Karpas-422 (cell line): ENCODE results near the gene SUGP2. TPM values are rescaled to one million over a fixed set of nuclear protein-coding genes. Genes with fewer than 3 reads are reported as not detected.

Source experiments
- DNase-seq: peaks from one replicate; pipeline ENCODE4 v3.0.0-alpha.2; 2015
- H2AFZ ChIP-seq: fragments of 200-600 bp; sonication (generic); 2 replicates; pipeline ENCODE4 v1.6.1; 2014; ENCODE audit warnings: antibody characterized with exemption, low read length, mixed read lengths
- H3K27ac ChIP-seq: fragments of 200-600 bp; sonication (generic); 2 replicates; pipeline ENCODE4 v1.5.1; 2014; ENCODE audit warnings: mild to moderate bottlenecking, low read length, moderate library complexity
- H3K27me3 ChIP-seq: fragments of 200-600 bp; sonication (generic); 2 replicates; pipeline ENCODE4 v1.6.1; 2014; ENCODE audit warnings: low read length, mixed read lengths
- H3K36me3 ChIP-seq: fragments of 200-600 bp; sonication (generic); 2 replicates; pipeline ENCODE4 v1.6.1; 2014; ENCODE audit warnings: low read length, mixed read lengths; ENCODE audit not compliant: insufficient read depth
- H3K4me1 ChIP-seq: fragments of 200-600 bp; sonication (generic); 2 replicates; pipeline ENCODE4 v1.6.1; 2014; ENCODE audit warnings: mild to moderate bottlenecking, low read length, mixed read lengths
- H3K4me2 ChIP-seq: fragments of 200-600 bp; sonication (generic); 2 replicates; pipeline ENCODE4 v1.6.1; 2014; ENCODE audit warnings: low read length, low read depth, mild to moderate bottlenecking; ENCODE audit not compliant: poor library complexity, severe bottlenecking
- H3K4me3 ChIP-seq: fragments of 200-600 bp; sonication (generic); 2 replicates; pipeline ENCODE4 v1.5.1; 2014; ENCODE audit warnings: mild to moderate bottlenecking, antibody characterized with exemption, low read length, mixed read lengths
- H3K79me2 ChIP-seq: fragments of 200-600 bp; sonication (generic); 2 replicates; pipeline ENCODE4 v1.6.1; 2014; ENCODE audit warnings: mild to moderate bottlenecking, low read length, mixed read lengths
- H3K9ac ChIP-seq: fragments of 200-600 bp; sonication (generic); 2 replicates; pipeline ENCODE4 v1.6.0; 2014; ENCODE audit warnings: low read length
- H3K9me2 ChIP-seq: fragments of 200-600 bp; sonication (generic), shearing (Covaris generic); replicated peaks from 2 replicates; pipeline ENCODE4 v1.6.0; 2014; ENCODE audit warnings: mild to moderate bottlenecking, low read length, moderate library complexity; ENCODE audit not compliant: insufficient read depth
- H3K9me3 ChIP-seq: fragments of 300-700, 200-600 bp; sonication (generic); 2 replicates; pipeline ENCODE4 v1.6.1; 2014; ENCODE audit warnings: low read length, mixed read lengths
- H4K20me1 ChIP-seq: fragments of 200-600 bp; sonication (generic); 2 replicates; pipeline ENCODE4 v1.6.1; 2014; ENCODE audit warnings: mild to moderate bottlenecking, antibody characterized with exemption, low read length, low read depth; ENCODE audit not compliant: insufficient read depth
- total RNA-seq: library from RNA; depleted of rRNA; stranded (reverse); fragments of >200 nt; shearing (Covaris generic); gene quantifications from 2 replicates; pipeline ENCODE4 v1.2.3, GENCODE V29; 2014; ENCODE audit warnings: low replicate concordance

Gene SUGP2
- total RNA-seq, 1 experiment from 2014 or later = 74.1 TPM

- no peak for DNase-seq
- no peak overlapping the region for H3K4me2 ChIP-seq
- H3K36me3 ChIP-seq = no peaks in the 10 kb centered on the region
- H3K9me3 ChIP-seq = no peaks in the 10 kb centered on the region
- no peak overlapping the region for H3K9ac ChIP-seq
- no peaks in the 10 kb centered on the region for H3K27me3 ChIP-seq
- H4K20me1 ChIP-seq = no peaks in the 10 kb centered on the region
- no peaks in the 10 kb centered on the region for H3K79me2 ChIP-seq
- no peak overlapping the region for H2AFZ ChIP-seq
- H3K9me2 ChIP-seq = no peaks in the 10 kb centered on the region
- H3K27ac ChIP-seq = no peak overlapping the region
- H3K4me1 ChIP-seq = no peaks in the 10 kb centered on the region
- H3K4me3 ChIP-seq = no peak overlapping the region
Observed at GRCh38 chr19:18975011-18975410, 58.3 kb downstream of the SUGP2 start.

GRCh38 chr19:18972851-18973250, 60.5 kb downstream of the SUGP2 start:
- no peaks in the 10 kb centered on the region for H4K20me1 ChIP-seq
- H3K27me3 ChIP-seq = no peaks in the 10 kb centered on the region
- no peaks in the 10 kb centered on the region for H3K9me2 ChIP-seq
- H3K4me2 ChIP-seq = no peak overlapping the region
- H3K4me3 ChIP-seq = no peak overlapping the region
- no peaks in the 10 kb centered on the region for H3K36me3 ChIP-seq
- no peak for DNase-seq
- no peaks in the 10 kb centered on the region for H3K9me3 ChIP-seq
- H3K27ac ChIP-seq = no peak overlapping the region
- no peak overlapping the region for H3K9ac ChIP-seq
- no peaks in the 10 kb centered on the region for H3K4me1 ChIP-seq
- no peak overlapping the region for H2AFZ ChIP-seq
- H3K79me2 ChIP-seq = no peaks in the 10 kb centered on the region

- no peak overlapping the region for H3K9ac ChIP-seq
- H3K27me3 ChIP-seq = no peaks in the 10 kb centered on the region
- no peak overlapping the region for H3K4me3 ChIP-seq
- no peaks in the 10 kb centered on the region for H3K4me1 ChIP-seq
- H3K9me3 ChIP-seq = no peaks in the 10 kb centered on the region
- no peaks in the 10 kb centered on the region for H4K20me1 ChIP-seq
- no peaks in the 10 kb centered on the region for H3K36me3 ChIP-seq
- no peaks in the 10 kb centered on the region for H3K79me2 ChIP-seq
- no peaks in the 10 kb centered on the region for H3K9me2 ChIP-seq
- DNase-seq = no peak
- no peak overlapping the region for H3K27ac ChIP-seq
- no peak overlapping the region for H2AFZ ChIP-seq
- H3K4me2 ChIP-seq = no peak overlapping the region
Observed at GRCh38 chr19:18972301-18972811, 61.0 kb downstream of the SUGP2 start.

GRCh38 chr19:18969931-18970659, 63.2 kb downstream of the SUGP2 start:
- no peaks in the 10 kb centered on the region for H4K20me1 ChIP-seq
- no peak for DNase-seq
- H3K27me3 ChIP-seq = no peaks in the 10 kb centered on the region
- H3K4me2 ChIP-seq = no peak overlapping the region
- no peak overlapping the region for H2AFZ ChIP-seq
- no peak overlapping the region for H3K9ac ChIP-seq
- no peaks in the 10 kb centered on the region for H3K79me2 ChIP-seq
- H3K4me3 ChIP-seq = no peak overlapping the region
- H3K27ac ChIP-seq = no peak overlapping the region
- no peaks in the 10 kb centered on the region for H3K36me3 ChIP-seq
- no peaks in the 10 kb centered on the region for H3K9me3 ChIP-seq
- no peaks in the 10 kb centered on the region for H3K9me2 ChIP-seq
- H3K4me1 ChIP-seq = peaks cover 4% of the 10 kb centered on the region

- H3K4me2 ChIP-seq = no peak overlapping the region
- no peak overlapping the region for H3K4me3 ChIP-seq
- H4K20me1 ChIP-seq = no peaks in the 10 kb centered on the region
- no peaks in the 10 kb centered on the region for H3K27me3 ChIP-seq
- H3K9me3 ChIP-seq = no peaks in the 10 kb centered on the region
- H3K79me2 ChIP-seq = no peaks in the 10 kb centered on the region
- H2AFZ ChIP-seq = no peak overlapping the region
- H3K36me3 ChIP-seq = no peaks in the 10 kb centered on the region
- peaks cover 4% of the 10 kb centered on the region for H3K4me1 ChIP-seq
- DNase-seq = no peak
- H3K27ac ChIP-seq = no peak overlapping the region
- H3K9me2 ChIP-seq = no peaks in the 10 kb centered on the region
- H3K9ac ChIP-seq = no peak overlapping the region
Observed at GRCh38 chr19:18967358-18968146, 65.8 kb downstream of the SUGP2 start.

- no peak overlapping the region for H3K4me2 ChIP-seq
- DNase-seq = no peak
- H3K4me1 ChIP-seq = peaks cover 4% of the 10 kb centered on the region
- no peak overlapping the region for H3K27ac ChIP-seq
- no peak overlapping the region for H2AFZ ChIP-seq
- no peaks in the 10 kb centered on the region for H3K9me2 ChIP-seq
- H4K20me1 ChIP-seq = no peaks in the 10 kb centered on the region
- H3K4me3 ChIP-seq = no peak overlapping the region
- no peaks in the 10 kb centered on the region for H3K27me3 ChIP-seq
- no peaks in the 10 kb centered on the region for H3K36me3 ChIP-seq
- no peak overlapping the region for H3K9ac ChIP-seq
- H3K9me3 ChIP-seq = no peaks in the 10 kb centered on the region
- H3K79me2 ChIP-seq = no peaks in the 10 kb centered on the region
Observed at GRCh38 chr19:18966307-18966706, 67.0 kb downstream of the SUGP2 start.

- Histone ChIP-seq H3K79me2 (no peaks in the 10 kb centered on the region), H3K4me3 (no peak overlapping the region), H3K27ac (no peak overlapping the region), H3K36me3 (no peaks in the 10 kb centered on the region), H3K9me2 (no peaks in the 10 kb centered on the region), H3K4me1 (peaks cover 4% of the 10 kb centered on the region), H3K9me3 (no peaks in the 10 kb centered on the region), H3K27me3 (no peaks in the 10 kb centered on the region), H3K4me2 (no peak overlapping the region), H2AFZ (no peak overlapping the region), H3K9ac (no peak overlapping the region), H4K20me1 (no peaks in the 10 kb centered on the region)
- no peak for DNase-seq
Observed at GRCh38 chr19:18964121-18964520, 69.2 kb downstream of the SUGP2 start.

GRCh38 chr19:18961767-18962620, 71.3 kb downstream of the SUGP2 start:
- Histone ChIP-seq H3K4me3 (no peak overlapping the region), H3K9me3 (no peaks in the 10 kb centered on the region), H3K9me2 (no peaks in the 10 kb centered on the region), H3K36me3 (no peaks in the 10 kb centered on the region), H3K9ac (no peak overlapping the region), H3K4me1 (peaks cover 4% of the 10 kb centered on the region), H4K20me1 (no peaks in the 10 kb centered on the region), H2AFZ (no peak overlapping the region), H3K27me3 (no peaks in the 10 kb centered on the region), H3K27ac (no peak overlapping the region), H3K79me2 (no peaks in the 10 kb centered on the region), H3K4me2 (no peak overlapping the region)
- no peak for DNase-seq
